Stimulated activated CD4-positive, alpha-beta T cell treated with anti-CD3 and anti-CD28 coated beads, TNF-alpha, amount 100 ng/mL, for 48 hours (primary cell): Measurements from ENCODE around the gene GMDS.

Source experiments
- DNase-seq, 3 donors: peaks; one replicate each; pipeline ENCODE4 v3.0.0-alpha.2; 2020; ENCODE audit warnings: low read depth in 3 of 3

GMDS gene

GRCh38 chr6:1625794-1626435, 619.5 kb downstream of the GMDS start:
- DNase-seq, result no peak

GRCh38 chr6:1624851-1625781, 620.3 kb downstream of the GMDS start:
- DNase-seq, result no peak

GRCh38 chr6:1624058-1624850, 621.2 kb downstream of the GMDS start:
- DNase-seq, result no peak

DNA sequence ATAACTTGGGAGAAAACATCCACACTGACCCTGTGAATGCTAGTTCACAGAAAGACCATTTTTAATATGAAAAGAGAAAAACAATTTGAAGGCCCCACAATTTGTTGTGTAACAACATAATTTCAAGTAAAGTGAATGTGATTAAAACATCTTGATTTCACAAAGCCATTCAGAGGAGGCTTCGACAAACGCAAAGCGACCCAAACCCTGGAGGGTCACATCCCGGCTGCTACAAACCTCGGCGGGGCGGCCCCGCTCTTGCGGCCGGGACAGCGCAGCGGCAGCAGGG, 621.7 kb downstream of the GMDS start:
- DNase-seq, result no peak

DNA sequence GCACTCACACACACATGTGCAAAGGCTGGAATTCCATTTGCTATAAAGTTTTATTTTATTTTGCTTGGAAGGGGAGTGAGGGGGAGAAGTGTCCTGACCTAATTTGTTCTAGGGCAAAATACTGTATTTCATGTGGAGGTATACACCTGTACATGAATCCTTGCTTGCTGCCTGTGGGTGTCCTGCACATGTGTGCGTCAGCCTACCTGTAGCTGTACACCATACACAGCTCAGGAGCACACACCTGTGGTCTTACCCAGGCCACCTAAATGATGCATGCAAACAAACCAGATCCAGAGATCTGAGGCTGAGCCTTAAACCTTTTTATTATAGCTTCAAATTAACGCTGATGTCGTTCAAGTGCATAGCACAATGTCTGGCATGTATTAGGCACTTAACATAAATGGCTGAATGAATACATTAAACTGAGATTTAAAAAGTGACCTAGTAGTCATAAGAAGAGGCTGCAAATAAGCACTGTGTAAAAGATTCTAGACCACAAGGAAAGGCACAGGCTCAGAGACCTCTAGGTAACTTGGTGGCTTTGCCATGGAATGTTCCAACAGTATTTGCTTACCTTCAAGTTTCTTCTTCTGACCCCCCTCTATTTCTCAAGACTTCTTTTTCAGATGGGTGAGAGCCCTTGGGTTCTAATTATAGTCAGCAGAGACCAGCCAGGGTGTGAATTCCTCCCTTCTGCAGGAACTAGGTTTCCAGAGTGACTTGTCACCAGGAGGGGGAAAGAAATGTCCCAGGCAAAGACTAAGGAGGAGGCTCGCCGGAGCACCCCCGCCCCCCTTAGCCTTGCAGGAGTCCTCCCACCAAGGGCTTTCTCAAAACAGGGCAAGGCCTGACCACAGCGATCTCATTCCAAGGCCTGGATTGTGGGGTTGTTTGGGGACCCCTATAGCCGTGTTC, 622.3 kb downstream of the GMDS start:
- no peak for DNase-seq

- DNase-seq, result no peak
These were observed 623.1 kb downstream of the GMDS start for GRCh38 chr6:1622220-1622850.

- no peak for DNase-seq
These were observed 624.2 kb downstream of the GMDS start for GRCh38 chr6:1621070-1621701.

DNA sequence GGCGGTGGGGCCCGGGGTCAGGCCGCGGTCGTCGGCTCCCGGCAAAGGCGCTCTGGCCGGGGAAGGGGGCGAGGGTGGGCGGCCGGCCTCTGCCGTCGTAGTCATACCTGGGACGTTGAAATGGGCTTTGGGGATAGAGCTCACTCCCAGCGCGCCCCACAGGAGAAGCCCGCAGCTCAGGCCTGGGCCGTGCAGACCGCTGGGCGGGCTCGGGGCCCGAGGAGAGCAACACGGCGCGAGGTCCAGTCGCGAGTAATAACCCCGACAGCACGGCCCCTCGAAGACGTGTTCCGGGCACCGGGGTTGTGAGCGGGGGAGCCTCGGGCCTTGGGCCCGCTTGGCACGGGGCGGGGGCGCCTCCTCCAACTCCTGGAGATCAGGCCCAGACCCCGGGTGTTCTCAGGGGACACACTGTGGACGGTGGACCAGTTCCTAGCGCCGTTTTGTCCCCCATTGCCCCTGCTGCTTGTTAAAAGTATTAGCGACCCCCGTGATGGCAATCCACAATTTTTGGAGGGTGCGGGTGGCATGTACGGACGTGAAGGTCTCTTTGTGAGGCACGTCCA, 624.8 kb downstream of the GMDS start:
- no peak for DNase-seq

GRCh38 chr6:1619673-1620503, 625.5 kb downstream of the GMDS start:
- no peak for DNase-seq

- no peak for DNase-seq
These were observed 626.2 kb downstream of the GMDS start for GRCh38 chr6:1619098-1619672.

DNA sequence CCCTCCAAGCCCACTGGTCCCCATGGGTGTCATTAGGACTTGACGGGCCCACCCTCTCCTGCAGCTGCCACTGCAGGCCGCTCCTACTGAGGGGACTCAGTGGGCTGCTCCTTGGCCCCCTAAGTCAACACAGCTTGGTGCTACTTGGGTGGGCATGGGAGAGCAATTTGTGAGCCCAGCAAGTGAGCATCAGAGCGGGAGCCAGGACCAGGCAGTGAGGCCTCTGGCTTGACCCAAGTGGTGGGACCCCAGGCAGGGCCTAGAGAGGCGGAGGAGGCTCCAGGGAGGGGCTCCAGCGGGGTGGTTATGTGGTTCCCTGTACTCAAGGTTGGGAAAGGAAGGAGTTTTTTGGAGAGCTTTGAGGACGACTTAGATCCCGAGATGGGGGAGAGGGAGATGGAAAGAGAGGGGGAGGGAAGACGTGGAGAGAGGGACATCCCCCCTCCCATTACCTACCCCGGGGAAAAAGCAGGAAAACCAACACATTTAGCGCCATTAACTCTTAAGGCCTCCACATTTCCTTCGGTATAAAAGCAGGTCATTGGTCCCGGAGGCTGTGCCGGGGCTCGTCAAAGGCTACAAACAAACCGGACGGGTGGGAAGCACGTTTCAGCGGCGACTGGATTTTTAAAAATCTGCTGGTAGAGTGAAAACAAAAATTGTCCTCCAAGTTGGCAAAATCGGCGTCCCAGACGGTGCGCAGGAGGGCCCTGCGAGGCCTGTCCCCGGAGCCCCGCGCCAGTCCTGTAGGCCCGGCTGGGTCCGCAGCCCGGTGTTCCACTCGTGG, 626.9 kb downstream of the GMDS start:
- no peak for DNase-seq

DNA sequence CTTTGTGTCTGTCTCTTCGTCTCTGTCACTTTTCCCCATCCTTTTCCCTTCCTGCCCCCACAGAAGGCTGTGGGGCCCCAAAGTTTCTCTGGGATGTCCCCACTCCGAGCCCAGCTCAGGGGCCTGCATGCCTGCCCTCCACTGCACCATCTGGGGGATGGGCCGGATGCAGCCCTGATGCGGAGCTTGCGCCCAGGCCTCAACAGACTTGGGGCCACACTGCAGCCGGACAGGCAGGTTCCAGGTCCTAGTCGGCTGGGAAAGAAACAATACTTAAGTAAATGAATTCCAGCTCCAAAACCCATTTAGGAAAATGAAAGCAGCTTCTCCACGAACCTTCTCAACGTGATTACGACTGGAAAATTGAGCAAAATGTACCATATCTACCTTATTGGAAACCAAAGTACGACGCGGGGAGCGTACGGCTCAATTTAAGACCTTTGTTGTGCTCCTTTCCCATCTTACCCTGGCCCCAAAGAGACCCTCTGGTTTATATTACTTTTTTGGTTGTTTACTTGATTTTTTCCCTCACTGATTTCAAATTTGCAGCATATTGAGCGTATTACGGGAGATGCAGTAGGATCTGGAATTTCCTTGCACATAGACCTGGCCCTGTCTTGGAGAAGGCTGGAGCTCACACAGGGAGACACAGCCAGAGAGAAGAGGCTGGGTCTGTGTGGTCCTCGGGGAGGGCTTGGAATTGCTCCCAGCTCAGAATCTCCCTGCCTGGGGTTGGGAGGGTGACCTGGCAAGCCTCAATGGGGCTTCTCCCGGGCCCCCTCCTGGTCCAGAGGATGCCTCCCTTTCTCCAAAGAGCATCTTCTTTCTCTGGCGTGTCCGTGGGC, 627.7 kb downstream of the GMDS start:
- no peak for DNase-seq

- no peak for DNase-seq
These were observed 628.5 kb downstream of the GMDS start for GRCh38 chr6:1616701-1617463.

GRCh38 chr6:1615853-1616420, 629.5 kb downstream of the GMDS start:
- DNase-seq, result no peak

- no peak for DNase-seq
These were observed 630.1 kb downstream of the GMDS start for GRCh38 chr6:1615151-1615852.
